ENCODE data around the gene LSG1. TPM values are rescaled to one million over a fixed set of nuclear protein-coding genes. Genes with fewer than 3 reads are reported as not detected.

The LSG1 gene
- total and polyA plus RNA-seq, 10 of the 15 experiments (the other 5 are each of a cell fraction or from before 2014, with no cell fraction given), result 14.3 to 75.6 (median 54.4) TPM

DNA sequence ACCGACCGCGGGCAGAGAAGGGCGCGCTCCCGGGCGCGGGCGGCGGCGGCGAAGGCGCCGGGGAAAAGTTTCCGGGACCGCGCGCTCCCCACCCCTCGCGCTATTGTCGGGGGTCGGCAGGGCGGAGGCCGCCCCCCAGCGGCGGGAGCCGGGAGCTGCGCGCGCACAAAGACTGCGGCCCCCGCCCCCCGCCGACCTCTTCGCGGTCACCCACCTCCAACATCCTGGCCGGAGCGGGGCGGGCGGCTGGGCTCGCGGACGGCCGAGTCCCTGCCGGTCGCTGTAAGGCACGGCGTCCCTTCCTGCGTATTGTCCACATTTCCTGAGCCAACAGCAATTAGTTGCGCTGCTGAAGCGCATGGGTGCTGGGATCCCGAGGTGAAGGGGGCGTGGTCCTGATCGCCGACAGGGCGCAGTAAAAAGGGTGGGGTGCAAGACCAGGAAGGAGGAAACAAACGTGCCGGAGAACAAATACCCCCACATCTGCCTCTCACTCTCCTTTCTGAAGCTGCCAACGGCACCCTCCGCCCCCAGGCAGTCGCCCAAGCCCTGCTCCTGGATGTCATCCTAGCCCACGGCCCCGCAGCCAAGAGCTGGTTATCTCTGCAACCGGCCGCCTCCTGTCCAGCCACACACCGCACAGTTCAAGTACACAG is 38.5 kb downstream of the LSG1 start, which contains the start of gene TMEM44 (continued):
- TF ChIP-seq, protein P1, sequence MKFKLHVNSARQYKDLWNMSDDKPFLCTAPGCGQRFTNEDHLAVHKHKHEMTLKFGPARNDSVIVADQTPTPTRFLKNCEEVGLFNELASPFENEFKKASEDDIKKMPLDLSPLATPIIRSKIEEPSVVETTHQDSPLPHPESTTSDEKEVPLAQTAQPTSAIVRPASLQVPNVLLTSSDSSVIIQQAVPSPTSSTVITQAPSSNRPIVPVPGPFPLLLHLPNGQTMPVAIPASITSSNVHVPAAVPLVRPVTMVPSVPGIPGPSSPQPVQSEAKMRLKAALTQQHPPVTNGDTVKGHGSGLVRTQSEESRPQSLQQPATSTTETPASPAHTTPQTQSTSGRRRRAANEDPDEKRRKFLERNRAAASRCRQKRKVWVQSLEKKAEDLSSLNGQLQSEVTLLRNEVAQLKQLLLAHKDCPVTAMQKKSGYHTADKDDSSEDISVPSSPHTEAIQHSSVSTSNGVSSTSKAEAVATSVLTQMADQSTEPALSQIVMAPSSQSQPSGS (IDR thresholded peaks at IDR 0.05; ENCODE audit: low read length), result no peak
- TF ChIP-seq IKZF2 (IDR thresholded peaks at IDR 0.05), result peak in 1 of 2 experiments; percentile 34; a peak in 1 of 4 replicates
- peak; percentile 87 for TF ChIP-seq IKZF1 (conservative IDR thresholded peaks at IDR 0.05)
- TF ChIP-seq, protein P2, sequence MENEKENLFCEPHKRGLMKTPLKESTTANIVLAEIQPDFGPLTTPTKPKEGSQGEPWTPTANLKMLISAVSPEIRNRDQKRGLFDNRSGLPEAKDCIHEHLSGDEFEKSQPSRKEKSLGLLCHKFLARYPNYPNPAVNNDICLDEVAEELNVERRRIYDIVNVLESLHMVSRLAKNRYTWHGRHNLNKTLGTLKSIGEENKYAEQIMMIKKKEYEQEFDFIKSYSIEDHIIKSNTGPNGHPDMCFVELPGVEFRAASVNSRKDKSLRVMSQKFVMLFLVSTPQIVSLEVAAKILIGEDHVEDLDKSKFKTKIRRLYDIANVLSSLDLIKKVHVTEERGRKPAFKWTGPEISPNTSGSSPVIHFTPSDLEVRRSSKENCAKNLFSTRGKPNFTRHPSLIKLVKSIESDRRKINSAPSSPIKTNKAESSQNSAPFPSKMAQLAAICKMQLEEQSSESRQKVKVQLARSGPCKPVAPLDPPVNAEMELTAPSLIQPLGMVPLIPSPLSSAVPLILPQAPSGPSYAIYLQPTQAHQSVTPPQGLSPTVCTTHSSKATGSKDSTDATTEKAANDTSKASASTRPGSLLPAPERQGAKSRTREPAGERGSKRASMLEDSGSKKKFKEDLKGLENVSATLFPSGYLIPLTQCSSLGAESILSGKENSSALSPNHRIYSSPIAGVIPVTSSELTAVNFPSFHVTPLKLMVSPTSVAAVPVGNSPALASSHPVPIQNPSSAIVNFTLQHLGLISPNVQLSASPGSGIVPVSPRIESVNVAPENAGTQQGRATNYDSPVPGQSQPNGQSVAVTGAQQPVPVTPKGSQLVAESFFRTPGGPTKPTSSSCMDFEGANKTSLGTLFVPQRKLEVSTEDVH (IDR thresholded peaks at IDR 0.05; ENCODE audit: low read depth, partially characterized antibody), result no peak
- TF ChIP-seq BMI1 (IDR thresholded peaks at IDR 0.05; ENCODE audit: borderline replicate concordance), result no peak
- TF ChIP-seq, protein P3, sequence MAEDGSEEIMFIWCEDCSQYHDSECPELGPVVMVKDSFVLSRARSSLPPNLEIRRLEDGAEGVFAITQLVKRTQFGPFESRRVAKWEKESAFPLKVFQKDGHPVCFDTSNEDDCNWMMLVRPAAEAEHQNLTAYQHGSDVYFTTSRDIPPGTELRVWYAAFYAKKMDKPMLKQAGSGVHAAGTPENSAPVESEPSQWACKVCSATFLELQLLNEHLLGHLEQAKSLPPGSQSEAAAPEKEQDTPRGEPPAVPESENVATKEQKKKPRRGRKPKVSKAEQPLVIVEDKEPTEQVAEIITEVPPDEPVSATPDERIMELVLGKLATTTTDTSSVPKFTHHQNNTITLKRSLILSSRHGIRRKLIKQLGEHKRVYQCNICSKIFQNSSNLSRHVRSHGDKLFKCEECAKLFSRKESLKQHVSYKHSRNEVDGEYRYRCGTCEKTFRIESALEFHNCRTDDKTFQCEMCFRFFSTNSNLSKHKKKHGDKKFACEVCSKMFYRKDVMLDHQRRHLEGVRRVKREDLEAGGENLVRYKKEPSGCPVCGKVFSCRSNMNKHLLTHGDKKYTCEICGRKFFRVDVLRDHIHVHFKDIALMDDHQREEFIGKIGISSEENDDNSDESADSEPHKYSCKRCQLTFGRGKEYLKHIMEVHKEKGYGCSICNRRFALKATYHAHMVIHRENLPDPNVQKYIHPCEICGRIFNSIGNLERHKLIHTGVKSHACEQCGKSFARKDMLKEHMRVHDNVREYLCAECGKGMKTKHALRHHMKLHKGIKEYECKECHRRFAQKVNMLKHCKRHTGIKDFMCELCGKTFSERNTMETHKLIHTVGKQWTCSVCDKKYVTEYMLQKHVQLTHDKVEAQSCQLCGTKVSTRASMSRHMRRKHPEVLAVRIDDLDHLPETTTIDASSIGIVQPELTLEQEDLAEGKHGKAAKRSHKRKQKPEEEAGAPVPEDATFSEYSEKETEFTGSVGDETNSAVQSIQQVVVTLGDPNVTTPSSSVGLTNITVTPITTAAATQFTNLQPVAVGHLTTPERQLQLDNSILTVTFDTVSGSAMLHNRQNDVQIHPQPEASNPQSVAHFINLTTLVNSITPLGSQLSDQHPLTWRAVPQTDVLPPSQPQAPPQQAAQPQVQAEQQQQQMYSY (CRISPR knock-in tag; IDR thresholded peaks at IDR 0.05), result no peak
- TF ChIP-seq MYC (IDR thresholded peaks at IDR 0.05; ENCODE audit: insufficient read depth, insufficient read length, insufficient replicate concordance, low read length, severe bottlenecking), result no peak
- no peak for TF ChIP-seq HDAC6 (IDR thresholded peaks at IDR 0.05; ENCODE audit: unreplicated experiment)
- TF ChIP-seq BHLHE40 (IDR thresholded peaks at IDR 0.05; ENCODE audit: borderline replicate concordance in 1 of 2, low read depth in 2 of 2, low read length in 1 of 2), result peak in 1 of 2 experiments; percentile 60; a peak in 2 of 4 replicates
- peak; percentile 18; the same call in 1 of the 2 replicates for TF ChIP-seq BACH1 (IDR thresholded peaks at IDR 0.05; ENCODE audit: borderline replicate concordance)
- TF ChIP-seq PML (IDR thresholded peaks at IDR 0.05; ENCODE audit: low read length), result no peak
- TF ChIP-seq SIN3A (IDR thresholded peaks at IDR 0.05; ENCODE audit: low read depth, low read length), result no peak
- TF ChIP-seq ZSCAN29 (IDR thresholded peaks at IDR 0.05), result no peak
- no peak for TF ChIP-seq SMC3 (IDR thresholded peaks at IDR 0.05; ENCODE audit: borderline replicate concordance, low read length)
- TF ChIP-seq, protein P4, sequence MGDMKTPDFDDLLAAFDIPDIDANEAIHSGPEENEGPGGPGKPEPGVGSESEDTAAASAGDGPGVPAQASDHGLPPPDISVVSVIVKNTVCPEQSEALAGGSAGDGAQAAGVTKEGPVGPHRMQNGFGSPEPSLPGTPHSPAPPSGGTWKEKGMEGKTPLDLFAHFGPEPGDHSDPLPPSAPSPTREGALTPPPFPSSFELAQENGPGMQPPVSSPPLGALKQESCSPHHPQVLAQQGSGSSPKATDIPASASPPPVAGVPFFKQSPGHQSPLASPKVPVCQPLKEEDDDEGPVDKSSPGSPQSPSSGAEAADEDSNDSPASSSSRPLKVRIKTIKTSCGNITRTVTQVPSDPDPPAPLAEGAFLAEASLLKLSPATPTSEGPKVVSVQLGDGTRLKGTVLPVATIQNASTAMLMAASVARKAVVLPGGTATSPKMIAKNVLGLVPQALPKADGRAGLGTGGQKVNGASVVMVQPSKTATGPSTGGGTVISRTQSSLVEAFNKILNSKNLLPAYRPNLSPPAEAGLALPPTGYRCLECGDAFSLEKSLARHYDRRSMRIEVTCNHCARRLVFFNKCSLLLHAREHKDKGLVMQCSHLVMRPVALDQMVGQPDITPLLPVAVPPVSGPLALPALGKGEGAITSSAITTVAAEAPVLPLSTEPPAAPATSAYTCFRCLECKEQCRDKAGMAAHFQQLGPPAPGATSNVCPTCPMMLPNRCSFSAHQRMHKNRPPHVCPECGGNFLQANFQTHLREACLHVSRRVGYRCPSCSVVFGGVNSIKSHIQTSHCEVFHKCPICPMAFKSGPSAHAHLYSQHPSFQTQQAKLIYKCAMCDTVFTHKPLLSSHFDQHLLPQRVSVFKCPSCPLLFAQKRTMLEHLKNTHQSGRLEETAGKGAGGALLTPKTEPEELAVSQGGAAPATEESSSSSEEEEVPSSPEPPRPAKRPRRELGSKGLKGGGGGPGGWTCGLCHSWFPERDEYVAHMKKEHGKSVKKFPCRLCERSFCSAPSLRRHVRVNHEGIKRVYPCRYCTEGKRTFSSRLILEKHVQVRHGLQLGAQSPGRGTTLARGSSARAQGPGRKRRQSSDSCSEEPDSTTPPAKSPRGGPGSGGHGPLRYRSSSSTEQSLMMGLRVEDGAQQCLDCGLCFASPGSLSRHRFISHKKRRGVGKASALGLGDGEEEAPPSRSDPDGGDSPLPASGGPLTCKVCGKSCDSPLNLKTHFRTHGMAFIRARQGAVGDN (IDR thresholded peaks at IDR 0.05), result no peak
- TF ChIP-seq CHD2 (IDR thresholded peaks at IDR 0.05; ENCODE audit: borderline replicate concordance, low read depth, low read length), result peak; percentile 16; the same call in 1 of the 2 replicates
- TF ChIP-seq ZNF24 (IDR thresholded peaks at IDR 0.05), result no peak; the same call in 1 of the 2 replicates
- 0 out of 2 replicates have a peak, but pooled peaks have one; percentile 7 for TF ChIP-seq NRF1 (conservative IDR thresholded peaks at IDR 0.05; ENCODE audit: low read depth, low read length)
